K562 (cell line): ENCODE measurements around the gene HNRNPA3. TPM values are rescaled to one million over a fixed set of nuclear protein-coding genes. Genes with fewer than 3 reads are reported as not detected.
A peak's percentile ranks its signal among the peaks of the same experiment; 100 is the strongest.

Experiments used
- BHLHE40 ChIP-seq: IDR thresholded peaks from 2 replicates; pipeline ENCODE4 v1.6.1; 2011; ENCODE audit warnings: low read length, improper control_type of control experiment
- CCAR2 ChIP-seq: fragments of 200-400 bp; formaldehyde crosslinking; IDR thresholded peaks from 2 replicates; pipeline ENCODE4 v1.6.1; 2017; ENCODE audit warnings: mild to moderate bottlenecking, low read depth, low read length
- CHD1 ChIP-seq: fragments of 200-600 bp; sonication (generic); IDR thresholded peaks from one replicate; pipeline ENCODE4 v1.6.1; 2012; ENCODE audit warnings: mild to moderate bottlenecking, moderate library complexity, low read length, inconsistent platforms
- CREB3 ChIP-seq: fragments of 450-650 bp; conservative IDR thresholded peaks from 2 replicates; pipeline ENCODE4 v1.6.1; 2016; ENCODE audit warnings: missing genetic modification characterization, low read depth, mild to moderate bottlenecking, missing compliant biosample characterization, moderate library complexity
- CREBBP ChIP-seq: IDR thresholded peaks from one replicate; pipeline ENCODE4 v1.6.1; 2012; ENCODE audit warnings: low read depth, mild to moderate bottlenecking, control low read depth, inconsistent platforms, low read length
- DMBX1 ChIP-seq: fragments of 250-450 bp; sonication (Bioruptor Pico); IDR thresholded peaks from 2 replicates; pipeline ENCODE4 v1.8.0; 2022; ENCODE audit warnings: inconsistent platforms, mild to moderate bottlenecking, moderate library complexity, borderline replicate concordance
- E2F4 ChIP-seq: sonication (generic); formaldehyde crosslinking; IDR thresholded peaks from 2 replicates; pipeline ENCODE4 v1.8.0; 2022; ENCODE audit warnings: mild to moderate bottlenecking, low read depth, missing genetic modification reagents
- FOXJ3 ChIP-seq: sonication (generic); formaldehyde crosslinking; IDR thresholded peaks from 2 replicates; pipeline ENCODE4 v1.4.0; 2020; ENCODE audit warnings: mild to moderate bottlenecking, missing genetic modification reagents
- GABPA ChIP-seq: fragments of 200-800 bp; sonication (Bioruptor generic); conservative IDR thresholded peaks from 2 replicates; pipeline ENCODE4 v1.6.1; 2016; ENCODE audit warnings: low read depth, missing genetic modification characterization, missing compliant biosample characterization
- HLTF ChIP-seq: fragments of 450-650 bp; IDR thresholded peaks from 2 replicates; pipeline ENCODE4 v1.6.1; 2016
- LCOR ChIP-seq: sonication (generic); formaldehyde crosslinking; IDR thresholded peaks from 2 replicates; pipeline ENCODE4 v1.8.0; 2022; ENCODE audit warnings: mild to moderate bottlenecking, missing genetic modification reagents
- LEF1 ChIP-seq: fragments of 450-650 bp; IDR thresholded peaks from 2 replicates; pipeline ENCODE4 v1.6.1; 2016; ENCODE audit warnings: mild to moderate bottlenecking
- PHB2 ChIP-seq: fragments of 450-650 bp; IDR thresholded peaks from 2 replicates; pipeline ENCODE4 v1.6.1; 2017; ENCODE audit warnings: low read depth
- PML ChIP-seq: IDR thresholded peaks from 2 replicates; pipeline ENCODE4 v1.6.1; 2012; ENCODE audit warnings: low read length, inconsistent platforms
- POLR2A ChIP-seq: fragments of 450-650 bp; conservative IDR thresholded peaks from 2 replicates; pipeline ENCODE4 v1.6.1; 2016
- RBBP5 ChIP-seq: fragments of 200-600 bp; sonication (generic); IDR thresholded peaks from 2 replicates; pipeline ENCODE4 v1.6.1; 2012; ENCODE audit warnings: borderline replicate concordance, mild to moderate bottlenecking, low read length, control low read depth, inconsistent platforms; ENCODE audit not compliant: insufficient read depth, poor library complexity, severe bottlenecking
- RBM22 ChIP-seq: fragments of 200-400 bp; formaldehyde crosslinking; IDR thresholded peaks from 2 replicates; pipeline ENCODE4 v1.6.1; 2018; ENCODE audit warnings: low read length, low read depth; ENCODE audit not compliant: poor library complexity, severe bottlenecking
- STAT5A ChIP-seq: IDR thresholded peaks from 2 replicates; pipeline ENCODE4 v1.6.1; 2012; ENCODE audit warnings: low read length, inconsistent platforms, borderline replicate concordance
- SUPT5H ChIP-seq: fragments of 450-650 bp; IDR thresholded peaks from 2 replicates; pipeline ENCODE4 v1.6.1; 2016
- THAP12 ChIP-seq: fragments of 250-450 bp; sonication (Bioruptor Pico); IDR thresholded peaks from 2 replicates; pipeline ENCODE4 v1.9.0; 2021; ENCODE audit warnings: mild to moderate bottlenecking, inconsistent platforms
- ZBTB2 ChIP-seq: fragments of 450-650 bp; IDR thresholded peaks from 2 replicates; pipeline ENCODE4 v1.6.1; 2016; ENCODE audit warnings: antibody characterized with exemption
- ZEB2 ChIP-seq: fragments of 450-650 bp; IDR thresholded peaks from 2 replicates; pipeline ENCODE4 v1.6.1; 2016
- ZNF212 ChIP-seq: fragments of 450-650 bp; formaldehyde crosslinking; IDR thresholded peaks from 2 replicates; pipeline ENCODE4 v1.4.0; 2020; ENCODE audit warnings: mild to moderate bottlenecking
- ZNF239 ChIP-seq: fragments of 250-450 bp; sonication (Bioruptor Pico); IDR thresholded peaks from 2 replicates; pipeline ENCODE4 v1.4.0; 2020; ENCODE audit warnings: mild to moderate bottlenecking
- polyA plus RNA-seq, 8 experiments: library from polyadenylated mRNA; depleted of rRNA in 4 of 8; stranded (reverse) in 5 of 8; unstranded in 3 of 8; fragments of >200 nt; fragmentation: Nextera tagmentation in 2 of 8; fragmentation: Illumina TruSeq in 1 of 8; extraction: Ambion mirVana in 2 of 8; extraction: Trizol in 1 of 8; gene quantifications; 2 replicates each; pipeline versions ENCODE4 v1.2.1 to v1.2.3, GENCODE V29; 2011 to 2014; ENCODE audit warnings: inconsistent platforms in 1 of 8, missing spikeins in 1 of 8
- total RNA-seq, 7 experiments: library from RNA; depleted of rRNA in 6 of 7; stranded (reverse); fragments of >200 nt in 6 of 7; fragmentation: Illumina TruSeq in 2 of 7; extraction: Trizol in 2 of 7; gene quantifications; 2 replicates each; pipeline versions ENCODE4 v1.2.1 to v1.2.3, GENCODE V29; 2011 to 2021; ENCODE audit warnings: low replicate concordance in 1 of 7

The HNRNPA3 gene
- total and polyA plus RNA-seq, 9 of the 15 experiments (the other 6 are each of a cell fraction or from before 2014, with no cell fraction given) = 72.8 to 428 (median 192) TPM

- no peak for TF ChIP-seq CCAR2
- TF ChIP-seq POLR2A = peak; percentile 88
- peak; percentile 48 for TF ChIP-seq RBBP5
- peak; percentile 42; the same call in 1 of the 2 replicates for TF ChIP-seq ZEB2
- peak; percentile 87 for TF ChIP-seq DMBX1 (CRISPR knock-in tag)
- 0 out of 2 replicates have a peak, but pooled peaks have one; percentile 54 for TF ChIP-seq E2F4 (CRISPR knock-in tag)
- peak; percentile 68 for TF ChIP-seq GABPA
- peak; percentile 77 for TF ChIP-seq CHD1
- TF ChIP-seq CREB3 (tag) = no peak
- peak; percentile 84 for TF ChIP-seq ZBTB2
- no peak for TF ChIP-seq THAP12 (CRISPR knock-in tag)
- TF ChIP-seq FOXJ3 (CRISPR knock-in tag) = no peak; the same call in 1 of the 2 replicates
- TF ChIP-seq LEF1 = peak; percentile 80
- TF ChIP-seq CREBBP = no peak
- TF ChIP-seq ZNF239 = 0 out of 2 replicates have a peak, but pooled peaks have one; percentile 2
- TF ChIP-seq LCOR (CRISPR knock-in tag) = peak; percentile 98
- TF ChIP-seq PHB2 = no peak
- TF ChIP-seq HLTF = peak; percentile 22; the same call in 1 of the 2 replicates
- TF ChIP-seq STAT5A = peak; percentile 64; the same call in 1 of the 2 replicates
- TF ChIP-seq BHLHE40 = peak; percentile 31; the same call in 1 of the 2 replicates
- peak; percentile 88 for TF ChIP-seq RBM22
- TF ChIP-seq SUPT5H = peak; percentile 82
- TF ChIP-seq ZNF212 (CRISPR knock-in tag) = 0 out of 2 replicates have a peak, but pooled peaks have one; percentile 21
- TF ChIP-seq PML = peak; percentile 74; the same call in 1 of the 2 replicates
These were observed 52.3 kb downstream of the HNRNPA3 start, which contains the start of gene NFE2L2 (continued) for GRCh38 chr2:177264693-177265587.
